ENCODE results near the gene AHSG. TPM values are rescaled to one million over a fixed set of nuclear protein-coding genes. Genes with fewer than 3 reads are reported as not detected.
A peak's percentile ranks its signal among the peaks of the same experiment; 100 is the strongest.
"Not testable (repeated sequence)": the region's sequence is repeated elsewhere in the genome, so short reads cannot be mapped to it uniquely, and the experiment has no call there.

Gene AHSG, protein sequence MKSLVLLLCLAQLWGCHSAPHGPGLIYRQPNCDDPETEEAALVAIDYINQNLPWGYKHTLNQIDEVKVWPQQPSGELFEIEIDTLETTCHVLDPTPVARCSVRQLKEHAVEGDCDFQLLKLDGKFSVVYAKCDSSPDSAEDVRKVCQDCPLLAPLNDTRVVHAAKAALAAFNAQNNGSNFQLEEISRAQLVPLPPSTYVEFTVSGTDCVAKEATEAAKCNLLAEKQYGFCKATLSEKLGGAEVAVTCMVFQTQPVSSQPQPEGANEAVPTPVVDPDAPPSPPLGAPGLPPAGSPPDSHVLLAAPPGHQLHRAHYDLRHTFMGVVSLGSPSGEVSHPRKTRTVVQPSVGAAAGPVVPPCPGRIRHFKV
- 0.47 TPM for total RNA-seq

GRCh38 chr3:186612721-186613636 lies at the start of gene AHSG:
Gene AHSG (plus strand): TSS chr3:186613060. CDS start chr3:186613142, 82 bp downstream.
- no peak for DNase-seq

GRCh38 chr3:186564586-186564985 lies 48.3 kb upstream of the AHSG start:
- no peak for DNase-seq

DNA sequence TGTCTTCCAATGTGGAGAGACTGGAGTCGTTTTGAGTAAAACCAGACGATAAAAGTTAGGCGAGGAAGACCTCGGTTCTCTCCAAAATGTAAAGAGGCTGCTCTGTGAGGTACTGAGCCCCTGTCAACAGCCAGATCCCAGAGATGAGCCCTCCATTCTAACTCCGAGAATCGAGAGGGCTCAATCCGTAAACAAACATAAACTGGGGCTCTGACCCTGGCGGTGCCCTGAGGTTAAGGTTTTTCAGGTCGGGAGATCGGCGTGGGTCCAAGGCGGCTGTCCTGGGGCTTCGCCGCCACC lies 46.1 kb upstream of the AHSG start:
- DNase-seq: no peak

DNA sequence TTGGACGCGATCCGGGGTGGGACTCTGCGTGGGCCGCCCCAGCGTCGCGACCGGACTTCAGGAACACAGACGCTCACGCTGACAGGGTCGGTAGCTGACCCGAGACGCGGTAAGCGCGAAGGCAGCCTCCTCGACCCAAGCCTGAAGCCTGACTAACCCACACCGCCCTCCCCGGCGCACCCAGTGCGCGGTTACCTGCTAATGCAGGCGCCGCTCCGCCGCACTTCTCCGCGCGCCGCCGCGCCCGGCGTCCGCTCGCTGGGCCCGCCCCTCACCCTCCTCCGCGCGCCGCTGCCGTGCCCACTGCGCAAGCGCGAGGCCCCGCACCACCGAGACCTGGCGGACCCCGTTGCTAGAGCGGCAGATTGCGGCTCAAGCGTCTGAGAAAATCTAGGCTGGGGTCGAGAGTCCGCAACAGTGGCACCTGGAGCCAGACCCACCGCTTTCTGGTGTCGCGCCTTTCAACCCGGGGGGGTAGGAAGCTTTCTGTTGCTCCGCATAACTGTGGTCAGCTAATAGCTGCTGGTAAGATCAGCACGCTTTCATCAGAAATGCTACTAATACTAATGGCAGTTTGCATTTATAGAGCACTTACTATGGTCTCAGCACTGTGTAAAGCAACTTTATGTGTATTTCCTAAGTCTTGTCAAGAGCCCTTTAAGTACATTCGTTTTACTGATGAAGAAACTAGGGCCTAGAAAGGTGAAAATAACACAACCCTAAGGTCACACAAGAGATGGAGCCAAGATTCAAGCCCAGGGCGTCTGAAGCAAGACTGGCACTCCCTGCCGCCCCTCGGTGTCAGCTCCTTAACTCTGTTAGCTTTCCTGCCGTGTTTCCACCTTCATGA lies 45.6 kb upstream of the AHSG start, which contains the start of gene TBCCD1:
TSS of gene TBCCD1 (minus strand) at position 268 of the 850 bp plus-strand sequence. CDS start 3,010 bp downstream, outside the sequence.
- DNase-seq: peak; percentile 88

DNA sequence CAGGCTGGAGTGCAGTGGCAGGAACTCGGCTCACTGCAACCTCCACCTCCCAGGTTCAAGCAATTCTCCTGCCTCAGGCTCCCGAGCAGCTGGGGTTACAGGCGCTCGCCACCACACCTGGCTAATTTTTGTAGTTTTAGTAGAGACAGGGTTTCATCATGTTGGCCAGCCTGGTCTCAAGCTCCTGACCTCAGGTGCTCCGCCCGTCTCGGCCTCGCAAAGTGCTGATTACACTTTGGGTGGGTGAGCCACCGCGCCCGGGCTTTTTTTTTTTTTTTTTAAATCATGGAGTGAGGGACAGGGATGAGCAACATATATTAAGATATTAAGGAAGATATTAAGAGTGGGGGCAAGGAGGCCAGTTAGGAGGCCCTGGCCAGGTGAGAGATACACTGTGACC lies 43.5 kb upstream of the AHSG start:
- DNase-seq: not testable (repeated sequence)

DNA sequence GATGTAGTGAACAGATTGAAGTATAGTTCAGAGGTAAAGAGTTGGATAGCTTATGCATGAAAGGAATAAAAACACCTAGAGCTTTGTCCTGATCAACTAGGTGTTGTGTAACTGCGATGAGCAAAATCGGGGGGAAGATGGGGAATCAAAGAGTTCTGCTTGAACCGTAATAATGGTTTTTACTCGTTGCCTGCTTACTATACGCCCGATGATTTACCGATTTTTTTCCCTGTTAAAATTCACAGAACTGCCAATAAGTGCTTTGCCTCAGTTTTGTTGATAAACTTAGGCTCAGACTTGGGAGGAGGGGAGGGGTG lies 43.1 kb upstream of the AHSG start:
- DNase-seq: no peak

- DNase-seq: peak; percentile 99
These were observed 42.5 kb upstream of the AHSG start, which contains the start of gene DNAJB11 for GRCh38 chr3:186570096-186570940. Gene DNAJB11 (plus strand): TSS chr3:186570720. CDS start chr3:186570898, 178 bp downstream.

DNA sequence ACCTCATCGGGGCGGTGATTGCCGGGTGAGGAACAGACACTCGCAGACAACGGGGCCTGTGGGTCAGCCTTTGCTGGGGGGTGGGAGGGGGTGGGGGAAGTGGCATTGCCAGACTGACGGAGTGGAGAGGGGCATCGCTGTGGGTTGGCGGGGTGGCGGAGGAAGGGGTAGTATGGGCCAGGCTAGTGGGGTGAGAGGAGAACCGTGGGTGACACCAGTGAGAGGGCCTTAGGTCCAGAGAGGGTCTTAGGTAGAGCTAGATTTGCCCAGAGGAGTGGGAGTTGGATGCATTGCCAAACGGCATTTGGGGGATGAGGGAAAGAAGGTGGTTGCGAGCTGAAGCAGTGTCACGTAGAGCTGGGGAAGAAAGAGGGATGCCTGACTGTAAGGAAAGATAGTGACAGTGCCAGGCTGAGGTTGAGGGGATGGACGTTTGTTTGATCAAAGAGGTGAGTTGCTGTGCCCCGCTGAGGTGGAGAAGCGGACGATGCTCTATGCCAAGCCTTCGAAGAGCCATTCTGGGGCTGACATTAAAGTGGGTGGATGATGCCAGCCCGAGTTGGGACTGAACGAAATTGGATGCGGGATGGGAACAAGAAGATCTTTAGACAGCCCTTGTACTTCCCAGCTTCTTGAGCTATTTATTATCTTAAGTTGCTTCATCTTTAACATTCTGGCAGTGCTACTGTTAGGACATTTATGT lies 41.8 kb upstream of the AHSG start:
- no peak for DNase-seq

DNA sequence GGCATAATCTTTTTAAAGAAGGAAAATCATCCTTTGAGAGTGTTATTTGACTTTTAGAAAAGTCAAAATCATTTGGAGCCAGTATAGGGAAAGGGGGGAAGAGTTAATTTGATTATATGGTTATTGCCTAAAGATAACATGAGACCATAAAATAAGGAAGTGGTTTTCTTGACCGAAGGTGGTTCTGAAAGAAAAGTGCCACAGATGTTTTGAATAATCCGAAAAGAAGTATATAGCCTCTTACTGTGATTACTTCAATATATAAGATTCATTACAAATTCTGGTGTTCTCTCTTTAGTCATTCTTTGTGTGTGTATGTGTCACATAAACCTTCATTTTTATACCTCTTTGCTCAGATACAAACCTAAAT lies 41.2 kb upstream of the AHSG start:
- no peak for DNase-seq

- DNase-seq: no peak
These were observed 35.3 kb upstream of the AHSG start for GRCh38 chr3:186577521-186577920.

DNA sequence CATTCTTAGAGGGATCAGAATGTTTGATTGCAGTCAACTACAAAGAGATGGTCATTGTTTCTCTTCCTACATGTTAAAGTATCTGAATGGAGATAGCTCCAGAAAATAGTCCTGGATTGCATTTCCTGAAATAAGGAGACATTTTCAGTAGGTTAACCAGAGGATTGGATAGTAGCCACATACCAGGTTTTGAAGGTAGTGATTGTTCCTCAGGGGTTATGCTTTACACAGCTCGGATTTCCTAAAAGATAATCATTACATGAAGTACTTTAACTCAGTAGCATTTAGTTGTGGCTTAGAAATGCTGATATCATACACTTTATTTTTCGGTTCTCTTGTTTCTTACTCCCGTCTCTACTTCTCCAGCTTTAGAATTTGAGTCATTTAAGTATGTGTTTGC lies 32.1 kb upstream of the AHSG start:
- DNase-seq: no peak

DNA sequence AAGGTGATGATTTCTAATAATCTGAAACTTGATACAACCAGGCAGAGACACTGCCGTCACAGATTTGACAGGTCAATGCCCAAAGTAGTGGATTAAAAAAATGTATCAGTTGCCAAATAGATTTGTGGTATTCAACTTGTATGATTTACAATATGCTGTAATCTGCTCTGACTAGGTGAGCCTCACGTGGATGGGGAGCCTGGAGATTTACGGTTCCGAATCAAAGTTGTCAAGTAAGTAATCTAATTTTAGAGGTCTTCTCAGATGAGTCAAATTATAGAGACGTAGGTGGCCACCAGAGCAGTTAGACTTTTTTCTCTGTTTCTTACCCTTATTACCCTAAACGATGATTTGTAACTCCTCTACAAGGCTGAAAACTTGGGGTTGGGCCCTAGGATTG lies 30.3 kb upstream of the AHSG start:
- no peak for DNase-seq

- DNase-seq: no peak
These were observed 29.0 kb upstream of the AHSG start for GRCh38 chr3:186583831-186584230.

DNA sequence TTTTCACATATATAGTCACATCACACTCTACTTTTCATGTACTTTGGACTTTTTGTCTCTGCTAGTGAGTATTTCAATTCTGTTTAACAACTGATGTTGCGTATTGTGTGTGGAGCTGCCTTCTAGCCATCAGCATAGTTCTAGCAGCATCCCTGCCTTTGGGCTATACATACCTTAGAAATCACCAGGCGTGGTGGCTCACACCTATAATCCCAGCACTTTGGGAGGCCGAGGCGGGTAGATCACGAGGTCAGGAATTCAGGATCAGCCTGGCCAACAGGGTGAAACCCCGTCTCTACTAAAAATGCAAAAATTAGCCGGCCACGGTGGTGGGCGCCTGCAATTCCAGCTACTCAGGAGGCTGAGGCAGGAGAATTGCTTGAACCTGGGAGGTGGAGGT lies 26.6 kb upstream of the AHSG start:
- DNase-seq: not testable (repeated sequence)

DNA sequence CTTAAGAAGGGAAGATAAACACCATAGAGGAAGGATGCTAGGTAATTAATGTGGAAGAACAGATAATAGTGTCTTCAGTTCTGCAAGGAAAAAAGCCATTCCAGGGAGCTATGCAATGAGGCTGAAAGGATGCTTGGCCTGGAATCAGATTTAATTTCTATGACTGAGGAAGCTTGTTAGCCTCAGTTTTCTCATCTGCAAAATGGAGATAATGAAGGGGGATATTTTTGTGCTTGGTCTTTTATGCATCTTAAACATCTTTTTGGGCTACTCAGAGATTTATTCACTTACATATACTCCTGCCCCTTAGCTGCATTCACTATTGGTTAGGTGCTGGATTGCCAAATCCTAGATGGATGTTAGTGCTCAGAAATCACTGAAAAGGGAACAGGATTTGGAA lies 25.7 kb upstream of the AHSG start:
- DNase-seq: no peak

- no peak for DNase-seq
These were observed 24.2 kb upstream of the AHSG start for GRCh38 chr3:186588632-186589031.

GRCh38 chr3:186589121-186589520 lies 23.7 kb upstream of the AHSG start:
- DNase-seq: no peak

DNA sequence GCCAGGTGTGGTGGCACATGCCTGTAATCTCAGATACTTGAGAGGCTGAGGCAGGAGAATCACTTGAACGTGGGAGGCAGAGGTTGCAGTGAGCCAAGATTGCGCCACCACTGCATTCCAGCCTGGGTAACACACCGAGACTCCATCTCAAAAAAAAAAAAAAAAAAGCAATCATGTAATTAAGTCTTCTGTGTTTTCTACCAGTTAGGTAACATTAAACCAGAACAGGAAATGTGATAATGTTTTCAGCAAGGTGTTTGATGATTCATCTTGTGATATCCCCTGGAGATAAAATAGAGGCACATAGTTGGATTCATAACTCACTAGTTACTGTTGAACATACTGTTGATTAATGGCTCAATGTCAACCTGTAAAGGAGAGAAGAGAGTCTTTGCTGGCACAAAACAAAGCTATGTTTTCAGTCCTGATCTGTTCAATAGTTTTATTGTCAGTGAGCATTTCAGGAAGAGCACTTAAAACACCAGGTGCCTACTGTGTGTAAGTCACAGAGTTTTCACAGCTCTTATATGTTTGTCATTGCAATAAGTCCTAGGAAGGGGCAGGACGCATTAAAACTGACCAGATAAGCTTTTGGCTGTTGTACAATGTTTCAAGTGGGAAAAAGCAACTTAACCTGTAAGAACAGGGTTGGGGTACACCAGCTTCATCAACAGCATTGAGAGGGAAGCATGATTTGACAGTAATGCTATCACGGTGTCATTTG lies 22.8 kb upstream of the AHSG start:
- DNase-seq: no peak

DNA sequence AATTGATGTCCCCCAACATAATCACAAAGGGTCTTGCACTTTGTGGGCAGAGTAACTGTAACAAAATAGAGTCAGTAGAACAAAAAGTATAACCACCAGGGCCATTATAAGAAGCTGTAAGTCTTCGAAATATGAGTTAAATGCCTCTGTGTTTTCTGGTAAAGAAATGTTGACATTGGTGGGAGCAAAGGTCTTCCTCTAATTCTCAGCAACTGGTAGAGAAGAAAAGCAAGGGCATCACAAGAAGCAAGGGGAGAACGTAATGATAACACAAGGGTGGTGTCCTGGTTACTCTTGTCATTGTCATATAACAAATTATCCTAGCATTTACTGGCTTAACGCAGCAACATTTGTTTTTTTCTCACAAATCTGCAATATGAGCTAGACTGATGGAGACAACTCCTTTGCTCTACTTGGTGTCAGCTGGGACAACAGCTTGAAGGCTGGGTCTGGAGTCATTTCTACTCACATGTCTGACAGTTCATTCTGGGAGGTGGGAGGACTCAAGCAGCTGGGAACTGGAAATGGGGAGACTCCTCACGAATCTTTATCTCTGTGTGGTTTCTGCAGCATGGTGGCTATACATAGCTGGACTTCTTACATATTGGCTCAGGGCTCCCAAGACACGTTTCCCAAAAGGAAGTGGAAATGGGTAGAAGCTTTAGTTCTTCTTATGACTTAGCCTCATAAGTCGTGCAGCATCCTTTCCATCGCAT lies 22.1 kb upstream of the AHSG start:
- no peak for DNase-seq

DNA sequence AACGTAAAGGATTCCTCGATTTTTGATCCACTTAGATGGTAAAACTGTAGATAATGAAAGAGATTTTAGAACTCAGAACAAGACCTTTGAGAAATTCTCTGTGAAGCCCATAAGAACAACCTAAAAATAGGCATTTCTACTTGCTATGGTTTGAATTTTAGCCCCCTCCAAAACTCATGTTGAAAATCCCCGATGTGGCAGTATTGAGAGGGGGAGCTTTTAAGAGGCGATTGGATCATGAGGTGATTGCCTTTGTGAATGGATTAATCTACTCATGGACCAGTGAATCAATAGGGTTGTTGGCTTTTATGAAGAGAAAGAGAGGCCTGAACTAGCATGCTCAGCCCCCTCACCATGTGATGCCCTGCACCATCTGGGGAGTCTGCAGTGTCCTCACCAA lies 20.2 kb upstream of the AHSG start:
- DNase-seq: no peak

Data from occipital lobe (tissue), 2 donors.